Activated naive CD8-positive, alpha-beta T cell treated with anti-CD3 and anti-CD28 coated beads, Interleukin-2, amount 10 ng/mL, durations not matched to agents 7 days and 5 days (primary cell): ENCODE measurements around the gene CNOT4. TPM values are rescaled to one million over a fixed set of nuclear protein-coding genes. Genes with fewer than 3 reads are reported as not detected.

Experiments used
- ATAC-seq: fragments of 150-1000 bp; cut with Tn5 transposase; one replicate; pipeline ENCODE4 v1.10.0; 2021; ENCODE audit warnings: low read depth, moderate library complexity
- POLR2A ChIA-PET: fragments of 350-600 bp; sonication (Branson Sonifier 250); formaldehyde crosslinking; loops from one replicate; lab custom pipeline; 2021; ENCODE audit warnings: antibody characterized with exemption; lab: Charles Lee
- DNase-seq: peaks from one replicate; pipeline ENCODE4 v3.0.0; 2021
- H3K27ac Mint-ChIP-seq: one replicate; pipeline ENCODE4 v1.8.0; 2022; ENCODE audit warnings: mild to moderate bottlenecking, mixed read lengths
- H3K27me3 Mint-ChIP-seq: one replicate; pipeline ENCODE4 v1.8.0; 2022; ENCODE audit warnings: mild to moderate bottlenecking, moderate library complexity, mixed read lengths
- H3K36me3 Mint-ChIP-seq: one replicate; pipeline ENCODE4 v1.8.0; 2021; ENCODE audit warnings: mild to moderate bottlenecking, mixed read lengths
- H3K4me1 Mint-ChIP-seq: one replicate; pipeline ENCODE4 v1.8.0; 2021; ENCODE audit warnings: mixed read lengths
- H3K4me3 Mint-ChIP-seq: one replicate; pipeline ENCODE4 v1.8.0; 2022; ENCODE audit warnings: mild to moderate bottlenecking, moderate library complexity, mixed read lengths
- H3K9me3 Mint-ChIP-seq: one replicate; pipeline ENCODE4 v1.8.0; 2021; ENCODE audit warnings: mixed read lengths
- total RNA-seq, 2 experiments: library from RNA; stranded (reverse); gene quantifications; one replicate each; pipeline ENCODE4 v1.2.3, GENCODE V29; 2021

CNOT4 gene
- total RNA-seq, 2 experiments from 2014 or later: 24.4 to 25.8 TPM

DNA sequence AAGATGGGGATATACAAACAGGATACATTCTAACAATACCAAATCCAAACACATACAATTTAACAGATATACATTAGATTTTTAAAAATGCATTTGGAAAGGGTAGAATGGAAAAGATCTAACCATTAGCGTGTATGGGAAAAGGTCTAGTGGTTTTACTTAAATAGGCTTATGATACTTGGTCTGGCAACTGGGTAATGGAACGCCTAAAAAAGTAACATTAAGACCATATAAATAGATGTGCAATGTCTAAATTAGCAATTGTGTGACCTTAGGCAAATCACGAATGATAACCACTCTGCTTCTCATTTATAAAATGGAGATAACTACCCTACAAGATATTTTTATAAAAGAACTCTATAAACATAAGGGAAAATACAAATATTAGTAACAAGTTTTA is 135.2 kb downstream of the CNOT4 start:
- H3K27me3 Mint-ChIP-seq: no peaks in the 10 kb centered on the region
- H3K9me3 Mint-ChIP-seq: no peaks in the 10 kb centered on the region
- no peaks in the 10 kb centered on the region for H3K4me1 Mint-ChIP-seq
- ATAC-seq (no peak), DNase-seq (no peak)
- peaks cover 6% of the 10 kb centered on the region for H3K36me3 Mint-ChIP-seq
- H3K4me3 Mint-ChIP-seq: no peak overlapping the region
- POLR2A ChIA-PET: no interaction called here
- no peak overlapping the region for H3K27ac Mint-ChIP-seq

DNA sequence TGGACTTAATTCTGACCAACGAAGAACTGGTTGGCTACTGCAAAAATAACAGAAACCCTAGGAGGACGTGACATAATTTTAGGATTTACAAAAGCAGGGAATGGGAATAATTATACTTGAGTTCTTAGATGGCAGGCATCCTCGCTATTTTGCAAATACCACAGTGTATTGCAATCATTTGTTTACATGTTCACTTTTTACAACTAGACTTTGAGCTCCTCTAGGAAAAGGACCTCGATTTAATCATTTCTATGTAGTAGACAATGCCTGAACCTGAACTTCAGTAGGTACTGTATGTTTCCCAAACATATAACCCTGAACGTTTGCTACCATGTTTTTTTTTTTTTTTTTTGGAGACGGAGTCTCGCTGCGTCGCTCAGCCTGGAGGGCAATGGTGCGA is 137.7 kb downstream of the CNOT4 start:
- Mint-ChIP-seq H3K9me3 (no peaks in the 10 kb centered on the region), H3K4me1 (peaks cover 3% of the 10 kb centered on the region), H3K4me3 (no peak overlapping the region), H3K36me3 (peaks cover 6% of the 10 kb centered on the region), H3K27me3 (no peaks in the 10 kb centered on the region), H3K27ac (no peak overlapping the region)
- DNase-seq (no peak), ATAC-seq (no peak)
- POLR2A ChIA-PET: no interaction called here

DNA sequence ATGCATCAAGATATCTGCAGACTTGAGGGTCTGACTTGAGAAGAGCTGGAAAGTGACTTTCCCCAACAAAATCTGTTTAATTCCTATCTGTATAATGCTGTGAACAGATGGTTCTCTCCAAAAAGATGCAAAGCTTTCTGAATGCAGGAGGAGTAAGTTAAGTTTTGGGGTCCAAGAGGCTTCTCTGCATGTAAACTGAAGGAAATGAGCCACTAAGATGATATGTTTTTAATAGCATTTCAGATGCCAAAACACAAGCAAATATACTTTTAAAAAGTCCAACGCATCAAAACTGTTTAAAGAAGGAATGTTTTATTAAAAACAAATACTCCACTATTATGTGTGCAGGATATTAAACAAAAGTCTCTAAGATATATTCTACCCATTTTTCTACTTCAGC is 139.2 kb downstream of the CNOT4 start:
- H3K9me3 Mint-ChIP-seq: no peaks in the 10 kb centered on the region
- peaks cover 3% of the 10 kb centered on the region for H3K4me1 Mint-ChIP-seq
- ATAC-seq (no peak), DNase-seq (no peak)
- no peak overlapping the region for H3K4me3 Mint-ChIP-seq
- no peak overlapping the region for H3K27ac Mint-ChIP-seq
- peaks cover 6% of the 10 kb centered on the region for H3K36me3 Mint-ChIP-seq
- POLR2A ChIA-PET: no interaction called here
- H3K27me3 Mint-ChIP-seq: no peaks in the 10 kb centered on the region

DNA sequence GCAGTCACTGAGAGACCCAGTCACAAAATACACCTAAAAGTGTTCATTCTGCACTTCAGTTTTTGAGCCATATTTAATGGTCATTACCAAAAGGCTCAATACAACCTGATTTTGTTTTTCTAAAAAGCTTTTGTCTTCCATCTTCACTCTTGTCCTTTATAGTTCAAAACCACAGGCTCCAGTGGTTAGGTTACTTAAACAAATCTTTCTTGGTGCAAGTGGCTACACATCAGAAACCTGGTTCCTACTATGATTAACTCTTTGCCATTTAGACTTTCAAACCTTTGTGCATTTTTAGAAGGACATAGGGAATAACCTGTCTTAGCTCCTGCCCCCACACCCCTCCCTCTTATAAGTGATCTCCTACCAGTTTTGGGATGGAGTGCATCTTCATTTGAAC is 140.5 kb downstream of the CNOT4 start:
- no peak overlapping the region for H3K27ac Mint-ChIP-seq
- no peaks in the 10 kb centered on the region for H3K9me3 Mint-ChIP-seq
- peaks cover 3% of the 10 kb centered on the region for H3K4me1 Mint-ChIP-seq
- DNase-seq: no peak
- H3K27me3 Mint-ChIP-seq: no peaks in the 10 kb centered on the region
- POLR2A ChIA-PET: no interaction called here
- H3K4me3 Mint-ChIP-seq: no peak overlapping the region
- peaks cover 6% of the 10 kb centered on the region for H3K36me3 Mint-ChIP-seq
- no peak for ATAC-seq

DNA sequence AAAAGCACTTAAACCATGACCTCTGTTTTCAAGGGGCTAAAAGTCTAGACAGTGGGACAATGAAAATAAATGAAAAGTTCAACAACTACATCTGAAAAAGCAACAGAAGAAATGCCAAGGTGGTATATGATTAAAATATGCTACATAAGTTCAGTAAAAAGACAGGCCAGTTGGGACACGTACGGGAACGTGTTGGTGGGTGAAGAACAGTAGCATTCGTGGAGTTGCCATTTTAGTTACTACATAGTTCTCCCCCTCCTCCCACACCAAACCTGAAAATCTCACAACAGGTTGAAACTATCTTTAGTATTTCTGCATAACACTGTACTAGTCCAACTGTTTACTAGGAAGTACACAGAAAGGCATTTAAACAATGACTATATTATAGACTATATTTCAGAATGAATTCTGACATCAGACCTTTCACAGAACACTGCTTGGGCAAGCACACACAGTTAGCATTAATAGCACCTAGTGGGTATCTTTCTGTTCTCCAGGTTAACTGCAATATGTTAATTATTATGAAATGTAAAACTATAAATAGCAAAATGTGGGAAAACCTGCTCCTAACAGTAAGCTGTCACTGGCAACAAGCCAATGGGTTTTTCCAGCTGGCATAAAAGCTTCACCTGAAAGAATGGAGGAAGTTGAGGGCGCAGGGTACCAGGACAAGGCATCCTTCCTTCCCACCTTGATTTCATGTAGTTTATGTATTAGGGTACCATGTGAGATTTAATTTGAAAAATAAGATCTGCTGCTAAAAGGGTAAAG is 141.3 kb downstream of the CNOT4 start:
- H3K27ac Mint-ChIP-seq: no peak overlapping the region
- no peaks in the 10 kb centered on the region for H3K9me3 Mint-ChIP-seq

DNA sequence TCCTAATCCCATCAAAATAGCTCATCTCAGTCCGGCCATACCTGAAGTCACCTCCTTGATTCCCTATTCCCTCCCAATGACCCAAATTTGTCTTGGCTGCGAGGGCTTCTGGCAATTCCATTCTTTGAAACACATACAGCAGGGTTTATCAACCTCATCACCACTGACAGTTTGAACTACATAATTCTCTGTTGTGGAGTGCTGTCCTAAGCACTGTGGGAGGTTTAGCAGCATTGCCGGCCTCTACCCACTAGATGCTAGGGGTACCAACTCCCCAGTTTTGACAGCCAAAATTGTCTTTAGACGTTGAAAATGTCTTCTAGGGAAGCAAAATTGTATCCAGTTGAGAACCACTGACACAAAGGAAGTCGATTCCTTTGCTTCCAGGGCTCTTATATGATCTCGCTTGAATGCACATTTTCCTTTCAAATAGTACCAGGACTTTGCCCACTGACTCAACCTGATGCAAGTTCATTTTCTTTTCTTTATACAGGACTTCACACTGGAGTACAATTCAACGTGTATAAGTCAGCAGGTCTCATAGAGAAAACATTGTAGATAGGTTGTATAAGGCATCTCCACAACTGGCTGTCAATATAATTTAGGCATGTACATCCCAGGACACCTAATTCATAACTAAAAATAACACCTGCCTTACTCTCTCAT is 142.9 kb downstream of the CNOT4 start:
- ATAC-seq: no peak
- peaks cover 3% of the 10 kb centered on the region for H3K4me1 Mint-ChIP-seq
- DNase-seq: no peak
- no peaks in the 10 kb centered on the region for H3K9me3 Mint-ChIP-seq
- H3K4me3 Mint-ChIP-seq: no peak overlapping the region
- H3K27me3 Mint-ChIP-seq: no peaks in the 10 kb centered on the region
- peaks cover 20% of the 10 kb centered on the region for H3K36me3 Mint-ChIP-seq
- no peak overlapping the region for H3K27ac Mint-ChIP-seq
- POLR2A ChIA-PET: no interaction called here

More for the DNA sequence above, 141.3 kb downstream of the CNOT4 start:
- ATAC-seq: no peak
- POLR2A ChIA-PET: no interaction called here
- Mint-ChIP-seq H3K27me3 (no peaks in the 10 kb centered on the region), H3K36me3 (peaks cover 8% of the 10 kb centered on the region), H3K4me3 (no peak overlapping the region), H3K4me1 (peaks cover 3% of the 10 kb centered on the region)
- DNase-seq: no peak

- peaks cover 3% of the 10 kb centered on the region for H3K4me1 Mint-ChIP-seq
- no peak overlapping the region for H3K27ac Mint-ChIP-seq
- DNase-seq (no peak), ATAC-seq (no peak)
- H3K4me3 Mint-ChIP-seq: no peak overlapping the region
- H3K36me3 Mint-ChIP-seq: peaks cover 23% of the 10 kb centered on the region
- no peaks in the 10 kb centered on the region for H3K9me3 Mint-ChIP-seq
- H3K27me3 Mint-ChIP-seq: no peaks in the 10 kb centered on the region
- POLR2A ChIA-PET: no interaction called here
Observed at GRCh38 chr7:135365721-135366120, 144.2 kb downstream of the CNOT4 start.

DNA sequence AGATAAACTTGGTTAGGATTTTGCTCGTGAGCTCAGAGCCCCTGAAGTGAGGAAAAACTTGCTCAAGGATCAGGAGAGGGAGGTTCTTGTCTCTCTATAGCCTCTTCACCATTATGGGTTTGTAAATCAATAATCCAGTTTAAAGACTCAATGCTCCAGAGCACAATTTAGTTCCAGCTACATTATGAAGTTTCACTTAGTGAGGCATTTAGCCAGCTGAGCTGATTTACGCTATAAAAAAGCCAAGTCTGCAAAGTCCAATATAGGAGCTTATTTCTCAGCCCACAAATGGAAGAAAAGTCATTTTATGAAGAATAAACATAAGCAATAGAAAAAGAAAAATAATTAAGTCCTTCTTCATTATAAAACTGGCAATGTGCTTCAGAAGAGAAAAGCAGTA is 145.7 kb downstream of the CNOT4 start:
- Mint-ChIP-seq H3K9me3 (no peaks in the 10 kb centered on the region), H3K4me3 (no peak overlapping the region), H3K36me3 (peaks cover 17% of the 10 kb centered on the region), H3K4me1 (no peaks in the 10 kb centered on the region), H3K27ac (no peak overlapping the region), H3K27me3 (no peaks in the 10 kb centered on the region)
- no peak for ATAC-seq
- DNase-seq: no peak
- POLR2A ChIA-PET: no interaction called here

GRCh38 chr7:135362871-135363270 is 147.0 kb downstream of the CNOT4 start:
- POLR2A ChIA-PET: no interaction called here
- no peaks in the 10 kb centered on the region for H3K9me3 Mint-ChIP-seq

DNA sequence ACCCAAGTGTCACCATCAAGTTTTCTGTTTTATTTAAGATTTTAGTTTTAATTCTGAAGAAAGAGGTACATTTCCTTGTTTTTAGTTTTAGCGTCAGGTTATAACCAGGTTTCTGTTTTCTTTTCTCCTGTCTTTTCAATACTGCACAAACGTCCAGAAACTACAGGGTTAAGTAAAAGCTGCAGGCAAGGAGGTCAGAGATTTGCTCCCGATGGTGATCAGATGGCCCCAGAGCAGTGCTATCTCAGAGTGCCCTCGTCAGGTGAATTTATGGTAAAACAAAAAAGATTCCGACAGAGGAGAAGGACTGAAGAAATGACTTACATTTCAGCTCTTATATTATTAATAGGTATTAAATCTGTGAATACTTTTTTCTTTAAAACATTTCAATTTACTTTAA is 148.1 kb downstream of the CNOT4 start:
- no peak for ATAC-seq
- Mint-ChIP-seq H3K27me3 (no peaks in the 10 kb centered on the region), H3K4me3 (no peak overlapping the region), H3K9me3 (no peaks in the 10 kb centered on the region), H3K36me3 (peaks cover 17% of the 10 kb centered on the region), H3K4me1 (peaks cover 4% of the 10 kb centered on the region), H3K27ac (no peak overlapping the region)
- DNase-seq: no peak
- POLR2A ChIA-PET: no interaction called here

More at GRCh38 chr7:135362871-135363270, 147.0 kb downstream of the CNOT4 start:
- ATAC-seq (no peak), DNase-seq (no peak)
- Mint-ChIP-seq H3K27me3 (no peaks in the 10 kb centered on the region), H3K4me3 (no peak overlapping the region), H3K4me1 (no peaks in the 10 kb centered on the region), H3K27ac (no peak overlapping the region), H3K36me3 (peaks cover 17% of the 10 kb centered on the region)

DNA sequence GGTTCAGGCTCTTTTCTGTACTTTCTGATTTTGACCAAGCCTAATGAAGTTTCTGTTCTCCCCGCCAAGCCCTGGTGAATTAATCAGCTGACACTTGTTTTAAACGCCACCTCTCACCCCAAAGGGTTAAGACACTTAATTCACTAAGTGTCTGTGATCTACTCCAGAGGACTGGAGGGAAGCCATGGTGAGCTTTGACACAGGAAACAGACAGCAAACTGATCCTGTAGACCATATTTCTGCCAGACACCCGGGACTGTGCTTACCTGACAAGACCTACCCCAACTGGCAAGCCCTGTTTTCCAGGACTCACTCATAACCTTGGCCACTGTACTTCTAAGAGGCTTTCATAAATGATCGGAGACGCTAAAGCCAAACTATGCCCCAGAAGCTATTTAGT is 150.3 kb downstream of the CNOT4 start:
- H3K27me3 Mint-ChIP-seq: no peaks in the 10 kb centered on the region
- no peak overlapping the region for H3K27ac Mint-ChIP-seq
- no peak overlapping the region for H3K4me3 Mint-ChIP-seq
- no peaks in the 10 kb centered on the region for H3K9me3 Mint-ChIP-seq
- ATAC-seq: no peak
- DNase-seq: no peak
- POLR2A ChIA-PET: no interaction called here
- peaks cover 17% of the 10 kb centered on the region for H3K36me3 Mint-ChIP-seq
- H3K4me1 Mint-ChIP-seq: peaks cover 4% of the 10 kb centered on the region

DNA sequence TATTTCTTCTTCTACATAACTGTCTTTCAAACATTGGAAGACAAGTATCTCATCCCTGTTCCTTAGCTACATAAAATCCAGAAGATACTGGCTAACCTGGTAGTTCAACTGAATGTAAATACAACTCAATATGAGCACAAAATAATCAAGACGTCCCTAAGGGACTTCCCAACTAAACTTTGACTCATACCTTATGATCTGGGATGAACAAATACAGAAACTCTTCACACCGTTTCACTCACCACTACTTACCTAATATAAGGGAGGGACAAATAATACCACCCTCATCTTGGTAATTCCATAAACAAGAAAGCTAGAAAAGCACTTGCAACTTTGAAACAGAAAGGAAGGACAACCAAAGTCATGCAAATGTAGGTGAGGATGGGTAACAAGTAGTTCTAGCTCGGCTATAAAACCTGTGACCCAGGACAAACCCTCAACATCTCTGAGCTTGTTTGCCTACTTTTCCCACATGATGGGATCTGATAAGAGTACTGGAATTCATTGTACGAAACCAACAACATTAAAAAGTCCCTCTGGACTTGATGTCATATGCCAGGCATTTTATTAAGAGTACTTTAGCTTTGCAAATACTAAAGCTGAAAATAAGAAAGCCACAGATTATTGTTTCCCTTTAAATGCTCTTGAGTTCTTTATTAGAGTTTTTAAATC is 154.4 kb downstream of the CNOT4 start:
- H3K27ac Mint-ChIP-seq: no peak overlapping the region
- H3K27me3 Mint-ChIP-seq: peaks cover 3% of the 10 kb centered on the region
- DNase-seq (no peak), ATAC-seq (no peak)
- peaks cover 4% of the 10 kb centered on the region for H3K4me1 Mint-ChIP-seq
- H3K4me3 Mint-ChIP-seq: no peak overlapping the region
- no peaks in the 10 kb centered on the region for H3K36me3 Mint-ChIP-seq
- H3K9me3 Mint-ChIP-seq: no peaks in the 10 kb centered on the region
- POLR2A ChIA-PET: no interaction called here

DNA sequence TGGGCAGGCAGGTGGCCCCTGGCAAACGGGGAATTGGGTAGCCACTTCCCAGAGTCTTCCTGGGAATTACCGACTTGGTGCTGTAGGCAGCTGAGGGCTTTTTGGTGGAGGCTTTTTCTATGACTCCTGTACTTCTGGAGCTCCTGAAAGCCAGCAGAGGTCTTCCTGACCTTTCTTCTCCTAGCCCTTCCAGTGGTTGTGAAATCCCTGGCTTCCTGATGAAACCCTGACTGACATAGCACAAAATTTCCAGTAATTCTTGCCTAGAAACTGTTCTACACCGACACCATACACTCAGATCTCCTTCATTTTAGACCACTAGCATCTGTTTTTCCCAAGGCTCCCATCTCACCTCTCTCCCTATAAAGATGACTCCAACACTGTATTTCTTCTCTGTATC is 156.1 kb downstream of the CNOT4 start:
- ATAC-seq (no peak), DNase-seq (no peak)
- Mint-ChIP-seq H3K27ac (no peak overlapping the region), H3K4me1 (peaks cover 4% of the 10 kb centered on the region), H3K4me3 (no peak overlapping the region), H3K9me3 (no peaks in the 10 kb centered on the region), H3K27me3 (peaks cover 3% of the 10 kb centered on the region), H3K36me3 (no peaks in the 10 kb centered on the region)
- POLR2A ChIA-PET: no interaction called here

DNA sequence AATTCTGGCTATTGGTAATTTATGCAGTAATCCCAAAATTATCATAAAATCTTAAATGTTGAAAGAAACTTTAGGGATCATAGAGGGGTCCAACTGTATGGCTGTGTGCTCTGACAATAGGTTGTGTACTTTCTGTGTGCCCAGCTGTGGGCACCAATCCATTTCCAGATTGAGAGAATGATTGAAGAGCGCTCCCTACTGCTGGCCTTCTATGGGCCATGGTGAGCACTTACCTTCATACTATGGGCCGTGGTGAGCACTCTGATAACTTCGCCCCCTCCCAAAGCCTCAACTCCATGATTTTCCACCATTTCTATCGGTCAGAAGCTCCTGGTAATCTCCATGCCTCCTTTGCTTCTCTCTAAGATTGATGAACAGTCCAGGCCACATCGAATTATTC is 157.6 kb downstream of the CNOT4 start:
- DNase-seq (no peak), ATAC-seq (no peak)
- H3K4me3 Mint-ChIP-seq: no peak overlapping the region
- peaks cover 3% of the 10 kb centered on the region for H3K4me1 Mint-ChIP-seq
- H3K36me3 Mint-ChIP-seq: no peaks in the 10 kb centered on the region
- H3K27ac Mint-ChIP-seq: no peak overlapping the region
- POLR2A ChIA-PET: no interaction called here
- H3K9me3 Mint-ChIP-seq: no peaks in the 10 kb centered on the region
- H3K27me3 Mint-ChIP-seq: peaks cover 3% of the 10 kb centered on the region
